HG02678 (cell line): ENCODE results near the gene LDLRAD4.
A peak's percentile ranks its signal among the peaks of the same experiment; 100 is the strongest.

Experiments
- ATAC-seq: cut with Tn5 transposase; IDR thresholded peaks from one replicate; pipeline ENCODE4 v1.9.1; 2021; ENCODE audit warnings: mild to moderate bottlenecking, moderate library complexity; ENCODE audit not compliant: unreplicated experiment

Gene LDLRAD4

DNA sequence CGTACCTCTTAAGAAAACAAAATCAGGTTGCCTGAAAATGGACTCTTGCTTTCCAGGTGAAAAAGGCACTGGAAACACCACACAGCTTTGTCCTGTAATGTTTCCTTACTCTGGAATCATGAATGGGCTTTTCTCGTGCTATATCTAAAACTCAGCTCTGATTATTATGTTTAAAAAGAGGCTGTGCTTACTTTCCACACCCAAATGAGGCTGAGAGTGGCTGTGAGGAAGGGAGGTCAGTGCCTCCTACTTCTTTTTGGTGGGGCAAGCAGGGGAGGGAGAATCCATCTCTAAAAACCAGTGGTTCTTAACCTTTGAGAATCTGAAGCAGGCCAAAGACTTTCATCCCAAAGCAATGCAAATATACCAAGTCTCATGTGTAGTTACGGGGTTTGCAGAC lies 359.2 kb downstream of the LDLRAD4 start:
- ATAC-seq: no peak

DNA sequence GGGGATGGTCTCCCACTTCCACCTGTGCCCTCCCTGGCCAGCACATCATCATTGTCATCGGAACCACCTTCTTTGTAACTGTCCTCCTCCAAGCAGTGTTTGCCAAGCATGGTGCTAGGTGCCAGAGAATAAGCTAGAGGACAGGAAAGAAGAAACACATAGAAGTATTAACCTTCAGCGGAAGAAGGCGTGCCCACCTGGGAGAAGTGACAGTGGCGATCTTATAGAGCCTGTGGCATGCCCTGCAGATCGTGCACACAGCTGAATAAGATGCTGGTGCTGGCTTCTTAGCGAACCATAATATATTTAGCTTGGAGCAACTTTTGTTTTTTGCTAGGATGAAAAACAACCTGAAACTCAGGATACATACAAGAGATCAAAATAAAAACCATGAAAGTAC lies 359.8 kb downstream of the LDLRAD4 start:
- ATAC-seq: no peak

DNA sequence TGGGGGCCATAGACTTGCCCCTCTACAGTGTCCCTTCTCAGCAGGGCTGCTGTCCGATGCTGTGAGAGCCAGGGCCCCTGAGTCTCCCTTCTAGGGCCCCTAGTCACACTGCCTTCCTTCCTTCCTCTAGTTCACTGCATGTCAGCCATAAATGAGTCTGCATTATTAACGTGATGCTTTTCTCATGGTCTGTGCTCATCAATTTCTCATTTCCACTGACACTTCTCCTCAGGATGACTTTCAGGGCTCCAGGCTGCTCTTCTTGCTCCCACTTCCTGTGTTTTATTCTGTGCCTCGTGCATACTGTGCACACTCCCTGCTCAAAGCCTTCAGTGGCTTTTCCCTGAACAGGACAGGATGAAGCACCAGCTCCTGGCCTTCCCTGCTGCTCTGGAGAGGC lies 361.3 kb downstream of the LDLRAD4 start:
- no peak for ATAC-seq

DNA sequence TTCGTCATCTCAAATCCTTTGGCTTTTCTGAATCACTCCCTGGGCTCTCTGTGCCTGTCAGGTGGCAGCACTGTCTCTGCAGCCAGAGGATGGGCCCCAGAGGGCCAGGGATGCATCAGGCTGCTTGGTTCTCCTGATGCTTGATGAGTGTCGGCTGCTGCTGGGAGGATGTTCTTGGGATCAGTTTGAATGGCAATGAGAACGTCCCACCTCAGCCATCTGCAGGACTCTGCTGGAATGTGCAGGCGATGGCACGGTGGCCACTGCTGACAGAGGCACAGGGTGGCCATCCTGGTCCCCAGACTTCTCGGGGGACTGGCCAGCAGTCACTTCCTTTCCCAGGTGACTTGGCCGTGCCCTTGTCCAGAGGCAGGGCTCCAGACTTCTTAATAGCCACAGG lies 361.8 kb downstream of the LDLRAD4 start:
- no peak for ATAC-seq

DNA sequence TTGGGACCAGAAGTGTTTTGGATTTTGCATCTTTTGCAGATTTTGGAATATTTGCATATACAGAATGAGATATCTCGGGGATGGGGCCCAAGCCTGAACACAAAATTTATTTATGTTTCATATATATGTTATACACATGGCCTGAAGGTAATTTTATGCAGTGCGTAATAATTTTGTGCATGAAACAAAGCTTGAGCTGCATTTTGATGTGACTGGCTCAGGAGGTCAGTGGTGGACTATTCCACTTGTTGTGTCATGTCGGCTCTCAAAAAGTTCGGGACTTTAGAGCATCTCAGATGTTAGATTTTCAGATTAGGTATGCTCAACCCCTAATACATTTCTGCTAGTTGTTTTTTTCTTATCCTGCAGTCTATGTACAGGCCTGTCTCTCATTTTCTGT lies 362.4 kb downstream of the LDLRAD4 start:
- ATAC-seq: no peak

DNA sequence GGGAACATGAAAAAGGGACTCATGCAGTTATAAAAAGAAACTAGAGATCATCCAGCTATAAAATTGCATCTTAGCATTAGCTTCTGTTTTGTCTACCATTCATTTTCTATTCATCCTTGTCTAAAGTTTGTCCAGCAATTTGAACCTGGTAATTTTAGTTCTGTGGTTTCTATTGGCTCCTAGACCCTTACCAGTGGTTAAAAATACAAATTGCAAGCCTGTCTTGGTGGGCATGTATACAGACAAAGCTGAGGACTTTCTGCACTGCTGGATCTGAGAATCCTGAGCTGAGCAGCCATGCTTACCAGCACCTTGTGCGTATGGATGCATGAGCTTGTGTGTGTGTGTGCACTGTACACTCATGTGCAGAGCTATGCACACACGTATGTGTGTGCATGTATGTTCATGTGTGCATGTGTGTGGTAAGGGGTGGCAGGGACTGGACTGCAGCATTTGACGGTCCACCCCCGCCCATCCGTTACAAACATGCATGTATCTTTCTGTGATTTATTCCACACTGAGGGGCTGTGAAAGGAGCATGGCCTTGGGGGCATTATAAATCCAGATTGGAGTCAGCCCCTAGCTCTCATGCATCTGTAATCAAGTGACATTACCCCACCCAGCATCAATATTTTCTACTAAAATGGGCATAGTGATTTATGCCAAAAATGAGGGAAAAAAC lies 363.1 kb downstream of the LDLRAD4 start:
- ATAC-seq: no peak

DNA sequence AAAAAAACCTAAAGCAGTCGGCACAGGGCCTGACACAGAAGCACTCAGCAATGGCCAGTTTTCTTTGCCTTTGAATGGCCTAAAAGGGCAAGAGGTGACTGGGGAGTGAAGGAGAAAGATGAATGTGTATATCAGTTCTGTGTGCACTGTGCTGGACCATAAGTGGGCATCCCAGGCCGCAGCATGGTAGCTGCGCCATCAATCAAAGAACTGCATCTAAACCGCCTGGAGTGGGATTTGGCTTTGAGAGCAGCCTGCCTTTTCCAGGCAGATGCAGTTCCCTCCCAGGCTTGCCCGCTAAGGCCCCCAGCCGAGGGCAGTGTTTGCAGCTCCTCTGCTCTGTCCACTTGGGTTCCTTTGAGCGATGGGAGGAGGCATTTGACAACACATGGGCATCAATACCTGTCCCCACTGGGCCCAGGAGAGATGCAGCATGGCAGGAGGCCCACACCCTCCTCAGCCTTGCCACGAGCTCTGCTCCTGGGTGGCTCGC lies 363.7 kb downstream of the LDLRAD4 start:
- ATAC-seq: no peak

DNA sequence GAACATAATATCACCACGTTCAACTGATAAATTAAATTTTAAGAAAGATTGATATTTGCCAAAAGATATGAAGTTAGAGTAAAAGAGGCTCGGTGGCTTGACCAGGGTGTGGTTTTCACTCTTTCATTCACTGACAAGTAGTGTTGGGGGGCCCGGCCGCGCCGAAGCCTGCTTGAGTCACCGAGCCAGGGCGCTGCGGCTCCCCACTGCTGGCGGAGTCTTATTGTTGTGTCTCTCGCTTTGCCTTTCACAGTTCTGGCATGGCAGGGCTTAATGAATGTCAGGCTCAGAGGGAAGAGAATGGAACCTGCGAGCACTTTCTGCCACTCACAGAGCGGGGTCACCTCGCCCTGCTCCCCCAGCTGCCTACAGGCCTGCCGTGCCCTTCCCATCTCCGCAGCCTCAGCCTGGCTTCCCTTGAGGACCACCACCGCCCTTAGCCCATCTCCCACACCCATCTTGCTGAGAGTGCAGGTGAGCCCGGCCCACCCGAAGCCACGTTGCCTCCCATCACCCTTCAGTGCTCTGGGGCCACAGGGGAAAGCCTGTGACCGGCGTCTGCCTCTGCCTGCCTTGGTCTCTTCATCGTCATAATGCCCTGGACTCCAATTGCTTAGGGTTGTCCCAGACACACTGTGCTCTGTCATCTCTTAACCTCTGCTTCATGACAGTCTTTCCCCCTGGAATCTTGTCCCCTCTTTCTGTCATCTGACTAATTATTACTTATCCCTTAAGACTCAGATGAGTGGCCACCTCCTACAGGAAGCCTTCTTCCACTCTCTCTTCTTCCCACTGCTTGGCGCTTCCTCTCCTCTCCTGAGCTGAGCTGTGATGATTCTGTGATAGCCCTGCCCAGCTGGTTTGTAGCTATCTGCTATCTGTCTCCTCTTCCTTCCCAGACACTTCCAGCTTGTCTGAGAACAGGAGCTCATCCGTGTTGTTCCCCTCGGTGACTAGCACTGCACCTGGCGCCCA lies 365.3 kb downstream of the LDLRAD4 start:
- ATAC-seq: no peak

DNA sequence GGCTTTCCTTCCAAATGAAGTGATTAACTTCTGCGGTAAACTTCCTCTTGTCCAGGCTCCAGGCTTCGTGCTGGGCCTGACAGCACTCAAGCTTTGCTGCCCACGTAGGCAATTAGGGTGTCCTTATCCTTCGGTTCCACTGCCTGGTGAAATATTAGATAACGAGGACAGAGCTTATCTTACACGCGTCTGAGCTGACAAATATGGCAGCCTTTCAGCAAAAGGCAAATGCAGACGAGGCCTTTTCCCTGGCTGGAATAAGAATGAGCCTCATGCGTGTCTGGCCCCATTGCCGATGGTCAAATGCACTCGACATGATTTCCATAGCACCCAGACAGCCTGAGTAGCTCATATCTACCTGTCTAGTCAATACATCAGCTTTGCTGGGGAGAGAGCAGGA lies 366.3 kb downstream of the LDLRAD4 start:
- ATAC-seq: no peak

DNA sequence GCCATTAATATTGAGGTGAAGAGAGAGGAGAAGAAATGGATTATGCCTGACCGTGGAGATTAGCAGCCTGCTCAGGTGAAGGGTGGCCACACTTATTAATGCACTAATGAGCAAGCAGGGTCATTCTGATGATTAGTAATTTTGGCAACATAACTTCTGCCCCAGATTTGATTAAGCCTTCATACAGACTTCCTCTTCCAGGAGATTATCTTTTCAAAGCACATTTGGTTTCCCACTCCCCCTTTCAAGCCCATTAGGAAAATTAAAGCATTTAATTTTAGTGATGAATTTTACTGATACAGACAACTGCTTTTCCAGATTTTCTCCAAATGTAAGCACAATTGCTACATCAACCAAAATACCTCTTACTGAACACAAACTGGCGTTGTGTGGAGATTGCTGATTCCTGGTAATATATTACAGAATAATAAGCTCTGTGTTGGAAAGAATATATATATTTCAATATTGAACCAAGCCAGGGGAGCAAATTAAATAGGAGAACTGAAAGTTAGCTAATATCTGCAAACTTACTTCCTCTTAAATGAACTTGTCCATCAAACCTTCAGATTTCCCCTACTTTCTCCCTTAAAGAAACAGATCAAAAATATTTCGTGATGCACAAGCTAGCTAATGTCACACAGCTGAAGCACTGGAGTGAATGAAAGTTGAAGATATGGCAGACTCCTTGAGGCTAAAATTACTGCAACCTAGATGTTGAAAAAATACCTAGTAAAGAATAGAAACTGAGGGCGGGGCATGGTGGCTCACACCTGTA lies 367.0 kb downstream of the LDLRAD4 start:
- peak; percentile 39 for ATAC-seq

DNA sequence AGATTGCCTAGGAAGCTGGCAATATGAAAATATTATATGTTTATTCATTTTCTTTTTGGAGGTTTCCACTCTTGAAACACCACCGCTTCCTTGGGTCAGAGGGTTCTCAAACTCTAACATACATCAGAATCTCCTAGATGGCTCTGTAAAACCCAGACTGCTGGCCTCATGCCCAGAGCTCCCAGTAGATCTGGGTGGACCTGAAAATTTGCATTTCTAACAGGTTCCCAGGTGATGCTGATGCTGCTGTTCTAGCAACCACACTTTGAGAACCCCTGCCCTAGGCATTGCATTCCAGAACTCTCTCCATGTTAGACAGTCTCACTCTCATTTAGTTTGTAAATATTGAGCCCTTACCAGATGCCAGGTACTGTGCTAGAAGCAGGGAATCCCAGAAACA lies 368.4 kb downstream of the LDLRAD4 start:
- no peak for ATAC-seq

DNA sequence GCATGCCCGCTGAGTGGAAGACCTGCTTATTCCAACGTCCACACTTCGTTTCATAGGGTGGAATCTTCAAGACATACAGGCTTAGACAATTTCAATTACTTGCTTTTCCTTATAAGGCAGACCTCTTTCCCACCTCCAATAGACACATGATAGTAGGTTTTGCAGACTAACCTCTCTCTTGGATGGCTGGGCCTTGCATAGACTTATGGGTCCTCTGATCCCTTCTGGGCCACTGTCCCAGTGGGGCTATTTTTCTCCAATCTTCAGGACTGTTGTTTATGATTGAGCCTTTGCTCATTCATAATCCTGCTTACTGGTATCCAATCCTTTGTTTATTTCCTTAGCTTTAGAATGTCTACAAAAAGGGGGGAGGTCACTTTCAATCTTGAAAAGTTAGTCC lies 368.9 kb downstream of the LDLRAD4 start:
- ATAC-seq: no peak

DNA sequence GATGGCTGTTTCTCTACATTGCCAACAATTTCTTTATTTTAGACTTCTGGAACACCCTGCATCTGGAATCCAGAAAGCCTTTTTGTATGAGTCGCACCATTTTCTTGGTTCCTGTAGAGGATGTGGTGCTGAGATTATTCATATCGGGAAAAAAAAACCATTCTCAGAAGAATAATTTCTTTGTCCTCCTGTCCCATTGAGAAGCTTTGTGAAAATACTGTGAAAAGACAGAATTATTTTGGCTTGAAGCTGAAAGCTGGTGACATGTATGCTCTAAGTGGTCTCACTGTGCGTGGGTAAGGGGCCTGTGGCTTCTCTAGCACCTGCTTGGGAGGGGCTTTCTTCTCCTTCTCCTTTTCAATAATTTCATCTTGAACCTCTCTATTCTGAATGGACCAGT lies 369.4 kb downstream of the LDLRAD4 start:
- no peak for ATAC-seq

DNA sequence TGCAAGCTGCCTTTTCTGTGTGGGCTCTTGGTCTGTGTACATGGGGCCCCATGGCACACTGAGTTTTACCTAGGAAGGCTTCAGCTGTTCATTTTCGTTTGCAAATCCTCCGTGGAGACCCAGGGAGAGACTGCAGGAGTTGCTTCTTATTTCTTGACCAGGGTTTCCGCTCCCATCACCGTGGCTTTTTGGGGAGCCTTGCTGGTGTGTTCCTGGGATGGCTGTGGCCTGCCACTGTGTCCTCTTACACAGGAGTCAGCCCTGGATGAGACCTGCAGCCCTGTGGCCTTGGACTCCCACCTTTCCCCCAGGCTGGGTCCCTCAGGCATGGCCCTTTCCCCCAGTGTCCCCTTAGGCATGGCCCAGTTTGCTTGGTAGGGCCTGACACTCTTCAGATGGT lies 370.8 kb downstream of the LDLRAD4 start:
- no peak for ATAC-seq

DNA sequence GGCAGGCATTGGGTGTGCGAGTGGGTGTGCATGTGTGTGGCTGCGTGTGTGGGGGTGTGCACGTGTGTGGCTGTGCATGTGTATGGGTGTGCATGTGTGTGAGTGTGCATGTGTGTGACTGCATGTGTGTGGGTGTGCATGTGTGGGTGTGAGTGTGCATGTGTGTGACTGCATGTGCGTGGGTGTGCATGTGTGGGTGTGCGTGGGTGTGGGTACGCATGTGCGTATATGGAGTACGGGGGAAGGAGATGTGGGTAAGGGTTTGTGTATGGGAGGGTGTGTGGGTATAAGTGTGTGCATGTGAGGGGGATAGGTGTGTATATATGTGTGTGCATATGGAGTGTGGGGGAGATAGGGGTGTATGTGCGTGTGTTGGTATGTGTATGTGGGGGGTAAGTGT lies 371.4 kb downstream of the LDLRAD4 start:
- no peak for ATAC-seq

DNA sequence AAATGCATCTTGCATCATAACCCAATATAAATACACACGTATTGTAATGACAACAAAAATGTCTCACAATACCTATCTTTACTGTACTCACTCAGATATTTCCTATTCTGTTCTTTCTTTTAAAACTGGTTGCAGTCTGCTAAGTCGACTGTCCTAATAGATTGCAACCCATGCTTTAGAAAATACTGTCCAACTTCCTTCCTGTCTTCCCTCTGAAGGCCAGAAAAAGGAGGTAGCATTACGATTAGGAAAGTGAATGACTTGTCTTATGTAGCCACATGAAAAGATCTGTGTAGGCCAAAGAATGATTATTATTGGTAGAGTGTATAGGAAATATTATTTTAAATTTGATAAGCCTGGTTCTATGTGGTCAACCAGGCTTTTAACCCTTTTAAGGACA lies 373.7 kb downstream of the LDLRAD4 start:
- ATAC-seq: no peak

DNA sequence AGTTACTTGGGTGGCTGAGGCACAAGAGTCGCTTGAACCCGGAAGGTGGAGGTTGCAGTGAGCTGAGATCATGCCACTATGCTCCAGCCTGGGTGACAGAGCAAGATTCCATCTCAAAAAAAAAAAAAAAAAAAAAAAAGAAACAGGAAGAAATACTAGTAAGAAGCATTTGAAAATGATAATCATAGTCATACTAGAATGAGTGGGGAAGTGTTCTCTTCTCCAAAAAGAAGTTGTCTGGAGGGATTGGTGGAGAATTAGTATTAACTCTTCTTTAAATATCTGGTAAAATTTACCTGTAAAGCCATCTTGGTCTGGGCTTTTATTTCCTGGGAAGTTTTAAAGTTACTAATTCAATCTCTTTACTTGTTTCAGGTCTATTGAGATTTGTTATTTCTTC lies 376.0 kb downstream of the LDLRAD4 start:
- ATAC-seq: no peak

DNA sequence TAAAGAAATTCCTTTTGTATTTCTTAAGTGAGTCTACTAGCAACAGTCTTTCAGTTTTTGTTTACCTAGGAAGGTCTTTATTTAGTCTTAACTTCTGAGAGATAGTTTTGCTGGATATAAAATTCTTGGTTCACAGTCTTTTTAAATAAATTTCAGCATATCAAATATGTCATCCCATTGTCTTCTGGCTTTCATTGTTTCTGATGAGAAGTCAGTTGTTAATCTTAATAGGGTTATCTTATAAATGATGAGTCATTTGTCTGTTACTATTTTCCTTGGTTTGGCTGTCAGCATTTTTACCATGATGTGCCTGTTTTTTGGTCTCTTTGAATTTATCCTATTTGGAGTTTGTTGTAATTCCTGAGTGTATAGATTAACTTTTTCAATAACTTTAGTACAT lies 378.5 kb downstream of the LDLRAD4 start:
- no peak for ATAC-seq

DNA sequence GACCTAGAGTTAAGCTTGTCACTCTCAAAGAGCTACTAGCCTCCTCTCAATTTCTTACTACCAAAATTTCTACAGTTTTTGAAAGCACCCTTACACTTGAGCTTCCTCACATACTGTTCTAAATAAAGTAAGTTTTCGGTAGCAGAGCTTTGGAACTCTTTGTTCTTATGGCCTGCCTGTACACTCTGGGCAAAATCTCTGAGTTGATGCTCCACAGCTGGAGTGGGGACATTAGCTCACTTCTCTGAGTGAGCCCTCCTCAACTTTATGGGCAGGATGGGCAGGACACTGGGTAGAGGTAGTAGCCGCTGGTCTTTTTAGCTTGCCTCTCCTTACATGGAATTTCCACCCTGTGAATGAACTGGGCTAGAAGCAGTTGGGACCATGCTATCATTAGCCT lies 380.0 kb downstream of the LDLRAD4 start:
- ATAC-seq: no peak

DNA sequence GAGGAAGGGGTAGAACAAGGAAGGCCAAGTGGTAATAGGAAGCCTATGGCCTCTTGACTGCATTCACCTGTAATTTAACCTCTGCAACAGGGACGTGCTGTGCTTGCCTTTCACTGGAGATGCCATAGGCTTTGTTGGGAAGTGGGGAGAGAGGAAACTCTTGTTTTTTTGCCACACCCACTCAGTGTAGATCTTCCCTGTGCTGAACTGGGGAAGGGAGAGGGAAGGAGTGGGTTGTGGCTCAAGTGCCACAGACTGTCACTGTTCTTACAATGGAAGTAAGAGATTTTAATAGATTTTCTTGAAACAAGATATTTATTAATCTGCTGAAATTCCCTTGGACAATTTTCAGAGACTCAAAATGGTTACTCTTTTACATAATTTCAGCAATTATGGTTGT lies 380.5 kb downstream of the LDLRAD4 start:
- no peak for ATAC-seq

DNA sequence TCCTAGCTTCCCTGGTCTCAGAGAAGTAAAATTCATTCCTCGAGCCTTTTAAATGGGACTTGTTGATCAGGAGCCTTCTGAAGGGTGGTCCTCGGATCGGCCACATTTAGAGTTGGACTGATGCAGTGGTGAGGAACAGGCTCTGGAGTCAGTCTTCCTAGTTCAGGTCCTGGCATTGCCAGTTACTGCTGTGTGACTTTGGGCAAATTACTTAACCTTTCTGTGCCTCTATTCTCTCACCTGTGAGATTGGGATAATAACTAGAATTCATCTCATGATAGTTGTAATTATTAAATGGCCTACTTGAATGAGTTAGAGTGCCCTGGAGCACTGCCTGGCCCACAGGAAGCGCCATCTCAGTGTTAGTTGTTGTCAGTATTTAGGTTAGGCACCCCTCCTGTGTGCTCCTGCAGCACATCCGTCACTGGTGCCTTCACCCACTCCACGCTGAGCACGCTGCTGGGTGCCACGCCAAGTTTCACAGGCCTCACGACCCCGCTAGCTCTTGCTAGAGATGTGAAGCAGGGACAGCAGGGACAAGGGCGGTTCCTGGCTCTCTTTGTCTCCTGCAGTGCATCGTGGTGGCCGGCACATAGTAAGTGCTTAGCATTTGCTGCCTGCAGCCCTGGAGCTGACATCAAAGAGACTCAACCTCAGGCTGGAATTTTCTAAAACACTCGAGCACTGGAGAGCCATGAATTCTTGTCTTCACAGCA lies 384.9 kb downstream of the LDLRAD4 start:
- no peak for ATAC-seq
